OCI-LY1 (cell line): ENCODE measurements around the gene AKAP3.

Experiments
- H2AFZ ChIP-seq: fragments of 200-600 bp; sonication (generic), shearing (Covaris generic); 2 replicates; pipeline ENCODE4 v1.6.0; 2014; ENCODE audit warnings: antibody characterized with exemption, mild to moderate bottlenecking, low read length
- H3F3A ChIP-seq: fragments of 200-600 bp; sonication (generic), shearing (Covaris generic); 2 replicates; pipeline ENCODE4 v1.6.0; 2014; ENCODE audit warnings: mild to moderate bottlenecking, antibody characterized with exemption, low read length, moderate library complexity; ENCODE audit not compliant: insufficient read depth
- H3K27ac ChIP-seq: fragments of 200-600 bp; sonication (generic); 2 replicates; pipeline ENCODE4 v1.5.1; 2014; ENCODE audit warnings: low read length, mixed run types, mild to moderate bottlenecking, low read depth; ENCODE audit not compliant: poor library complexity, severe bottlenecking
- H3K27me3 ChIP-seq: fragments of 200-600 bp; sonication (generic); 2 replicates; pipeline ENCODE4 v1.6.0; 2014; ENCODE audit warnings: antibody characterized with exemption, mild to moderate bottlenecking, low read length, moderate library complexity; ENCODE audit not compliant: insufficient read depth
- H3K36me3 ChIP-seq: fragments of 200-600 bp; sonication (generic); 2 replicates; pipeline ENCODE4 v1.6.1; 2014; ENCODE audit warnings: mild to moderate bottlenecking, antibody characterized with exemption, low read length, moderate library complexity, mixed read lengths; ENCODE audit not compliant: insufficient read depth
- H3K4me1 ChIP-seq: fragments of 200-600 bp; sonication (generic); 2 replicates; pipeline ENCODE4 v1.5.1; 2014; ENCODE audit warnings: mild to moderate bottlenecking, low read length, moderate library complexity; ENCODE audit not compliant: insufficient read depth, severe bottlenecking
- H3K4me2 ChIP-seq: fragments of 200-600 bp; sonication (generic), shearing (Covaris generic); 2 replicates; pipeline ENCODE4 v1.6.1; 2014; ENCODE audit warnings: low read length
- H3K4me3 ChIP-seq: fragments of 200-600 bp; sonication (generic); 2 replicates; pipeline ENCODE4 v1.5.1; 2014; ENCODE audit warnings: low read length, low read depth, mild to moderate bottlenecking, mixed read lengths; ENCODE audit not compliant: poor library complexity, severe bottlenecking
- H3K79me2 ChIP-seq: fragments of 200-600 bp; shearing (Covaris generic); 2 replicates; pipeline ENCODE4 v1.6.1; 2016; ENCODE audit warnings: mixed run types, low read length, mixed read lengths; ENCODE audit not compliant: insufficient read depth
- H3K9ac ChIP-seq: fragments of 200-600 bp; sonication (generic), shearing (Covaris generic); 2 replicates; pipeline ENCODE4 v1.6.1; 2014; ENCODE audit warnings: mild to moderate bottlenecking, low read length, mixed read lengths
- H3K9me2 ChIP-seq: fragments of 200-600 bp; sonication (generic), shearing (Covaris generic); 2 replicates; pipeline ENCODE4 v1.6.1; 2014; ENCODE audit warnings: low read depth, mild to moderate bottlenecking, low read length, mixed read lengths
- H3K9me3 ChIP-seq: fragments of 200-600 bp; shearing (Covaris generic); 2 replicates; pipeline ENCODE4 v1.6.1; 2014; ENCODE audit warnings: low read length, mixed read lengths
- H4K20me1 ChIP-seq: fragments of 200-600 bp; sonication (generic), shearing (Covaris generic); 2 replicates; pipeline ENCODE4 v1.6.0; 2016; ENCODE audit warnings: mild to moderate bottlenecking, low read length; ENCODE audit not compliant: insufficient read depth
- CTCF ChIP-seq: fragments of 200-600 bp; sonication (generic), shearing (Covaris generic); IDR thresholded peaks from 2 replicates; pipeline ENCODE4 v1.5.1; 2017; ENCODE audit warnings: mild to moderate bottlenecking, antibody characterized with exemption, low read length, moderate library complexity, mixed read lengths
- EZH2 ChIP-seq: fragments of 200-600 bp; sonication (generic), shearing (Covaris generic); IDR thresholded peaks from 2 replicates; pipeline ENCODE4 v1.8.0; 2017; ENCODE audit warnings: borderline replicate concordance, mixed run types, mild to moderate bottlenecking, antibody characterized with exemption, low read length, moderate library complexity, mixed read lengths

AKAP3 gene

GRCh38 chr12:4681732-4682131 is 32.9 kb upstream of the AKAP3 start:
- Histone ChIP-seq H3K4me1 (no peaks in the 10 kb centered on the region), H3K4me3 (no peak overlapping the region), H3K9me2 (no peaks in the 10 kb centered on the region), H3K27me3 (no peaks in the 10 kb centered on the region), H3K36me3 (peaks cover 49% of the 10 kb centered on the region), H4K20me1 (no peaks in the 10 kb centered on the region), H3F3A (no peaks in the 10 kb centered on the region), H2AFZ (no peak overlapping the region), H3K9me3 (no peaks in the 10 kb centered on the region), H3K4me2 (no peak overlapping the region), H3K79me2 (no peaks in the 10 kb centered on the region), H3K27ac (no peak overlapping the region), H3K9ac (no peak overlapping the region)
- no peak for TF ChIP-seq EZH2
- no peak for TF ChIP-seq CTCF

- H3K4me2 ChIP-seq, result no peak overlapping the region
- no peak overlapping the region for H3K4me3 ChIP-seq
- no peak overlapping the region for H2AFZ ChIP-seq
- no peaks in the 10 kb centered on the region for H3K4me1 ChIP-seq
- no peaks in the 10 kb centered on the region for H4K20me1 ChIP-seq
- H3K79me2 ChIP-seq, result no peaks in the 10 kb centered on the region
- no peaks in the 10 kb centered on the region for H3K27me3 ChIP-seq
- H3F3A ChIP-seq, result no peaks in the 10 kb centered on the region
- H3K9me3 ChIP-seq, result no peaks in the 10 kb centered on the region
- H3K27ac ChIP-seq, result no peak overlapping the region
- no peak overlapping the region for H3K9ac ChIP-seq
- TF ChIP-seq EZH2 (no peak), CTCF (no peak)
- no peaks in the 10 kb centered on the region for H3K9me2 ChIP-seq
- peaks cover 30% of the 10 kb centered on the region for H3K36me3 ChIP-seq
Measured at GRCh38 chr12:4679711-4680110, 30.9 kb upstream of the AKAP3 start.

DNA sequence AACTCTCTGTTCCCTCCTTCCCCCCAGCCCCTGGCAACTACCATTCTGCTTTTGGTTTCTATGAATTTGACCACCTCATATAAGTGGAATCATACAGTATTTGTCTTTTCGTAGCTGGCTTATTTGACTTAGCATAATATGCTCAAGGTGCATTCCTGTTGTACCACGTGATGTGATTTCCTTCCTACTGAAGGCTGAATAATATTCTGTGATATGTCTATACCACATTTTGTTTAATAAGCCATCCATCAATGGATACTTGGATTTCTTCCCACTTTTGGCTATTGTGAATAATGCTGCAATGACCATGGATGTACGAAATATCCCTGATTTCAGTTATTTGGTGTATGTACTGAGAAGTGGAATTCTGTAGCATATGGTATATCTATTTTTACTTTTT is 16.4 kb upstream of the AKAP3 start:
- Histone ChIP-seq H3K79me2 (no peaks in the 10 kb centered on the region), H3K4me1 (no peaks in the 10 kb centered on the region), H3K4me2 (no peak overlapping the region), H3K27ac (no peak overlapping the region), H3K4me3 (no peak overlapping the region), H3K9me2 (no peaks in the 10 kb centered on the region), H2AFZ (no peak overlapping the region), H4K20me1 (no peaks in the 10 kb centered on the region), H3K36me3 (peaks cover 90% of the 10 kb centered on the region), H3F3A (no peaks in the 10 kb centered on the region), H3K9me3 (no peaks in the 10 kb centered on the region), H3K9ac (no peak overlapping the region), H3K27me3 (no peaks in the 10 kb centered on the region)
- no peak for TF ChIP-seq EZH2
- TF ChIP-seq CTCF, result no peak
